Right cardiac atrium (tissue), 5 donors: ENCODE measurements around the gene SLC36A4. TPM values are rescaled to one million over a fixed set of nuclear protein-coding genes. Genes with fewer than 3 reads are reported as not detected.

Experiments
- ATAC-seq, 2 donors: fragments of 200-7000 bp; cut with Tn5 transposase; one replicate each; pipeline versions ENCODE4 v1.8.0 to v1.9.1; 2020; ENCODE audit warnings: moderate library complexity in 2 of 2, mild to moderate bottlenecking in 1 of 2
- DNase-seq, 3 donors: peaks; one replicate each; pipeline ENCODE4 v3.0.0-alpha.2; 2020
- H3K27ac ChIP-seq: one replicate; pipeline ENCODE4 v1.5.1; 2013; ENCODE audit warnings: mild to moderate bottlenecking, low read length, control low read depth, moderate library complexity
- H3K27me3 ChIP-seq: one replicate; pipeline ENCODE4 v1.6.1; 2013; ENCODE audit not compliant: control insufficient read depth, insufficient read depth
- H3K4me1 ChIP-seq: one replicate; pipeline ENCODE4 v1.6.1; 2013; ENCODE audit warnings: low read length; ENCODE audit not compliant: control insufficient read depth, insufficient read depth
- H3K4me3 ChIP-seq: one replicate; pipeline ENCODE4 v1.5.1; 2013; ENCODE audit warnings: low read length, control low read depth
- H3K9me3 ChIP-seq: one replicate; pipeline ENCODE4 v1.6.1; 2013; ENCODE audit warnings: low read length; ENCODE audit not compliant: control insufficient read depth
- WGBS: extraction: QIAGEN DNeasy Blood & Tissue Kit; methylation state at CpG from one replicate; pipeline ENCODE4 v1.1.7; 2013; 5-methylcytosine and 5-hydroxymethylcytosine counted together
- intact Hi-C, 4 donors: fragments of 100-400 bp; cut with DNase I; formaldehyde crosslinking; loops; one replicate each; pipeline versions ENCODE4 v1.11.0 to v1.14.0; 2022 to 2023
- polyA plus RNA-seq: library from polyadenylated mRNA; stranded (reverse); fragments of 200-250 nt; gene quantifications from one replicate; pipeline ENCODE4 v1.2.3, GENCODE V29; 2013
- total RNA-seq, 4 donors: library from RNA; stranded (reverse); fragmentation: NEBNext Ultra II Directional; extraction: Animal tissue kit (Norgen Biotek cat#: 25700); gene quantifications; one replicate each; pipeline ENCODE4 v1.2.1, GENCODE V29; 2021
- donor health status: healthy with polysubstance abuse.
- donor health status: DM: no; HTN: yes; CAD: no.
- donor health status: DM: no; HTN: no; CAD: no.
- donor health status: DM: no; HTN: yes; CAD: no; lungs with severe emphysema.
- donor health status: DM: yes; HTN: yes; CAD: no.

SLC36A4 gene
- total and polyA plus RNA-seq, 5 donors, result 6.5 to 15.1 (median 11.8) TPM

DNA sequence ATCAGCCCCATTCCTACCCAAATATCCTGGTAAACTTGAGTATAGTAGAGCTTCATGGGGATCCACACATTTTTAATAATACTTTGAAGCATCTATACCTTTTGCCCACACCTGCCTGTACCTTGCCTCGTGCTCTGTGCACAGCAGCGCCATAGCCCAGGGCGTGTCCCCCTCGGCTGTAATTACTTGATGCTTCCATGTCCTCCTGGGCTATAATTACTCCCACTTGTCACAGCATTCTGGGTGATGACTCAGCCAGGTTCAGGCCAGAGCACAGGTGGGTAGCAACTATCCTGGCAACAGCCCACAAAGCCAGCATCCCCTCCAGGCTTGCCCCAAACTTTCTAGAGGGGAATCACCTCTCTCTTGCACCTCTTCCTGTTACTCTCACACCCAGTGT lies 23.7 kb upstream of the SLC36A4 start:
- DNase-seq (no peak), ATAC-seq (no peak)
- intact Hi-C loops, result loop anchor here in 1 of 4 donors (10.0 kb wide), 1 partner anchor 277 kb away; no protein-coding TSS in a partner anchor
- WGBS, result 78% methylated on average over 4 of the region's 4 CpGs
- Histone ChIP-seq H3K27ac (no peak overlapping the region), H3K4me1 (no peaks in the 10 kb centered on the region), H3K9me3 (no peaks in the 10 kb centered on the region), H3K27me3 (no peaks in the 10 kb centered on the region), H3K4me3 (no peak overlapping the region)

DNA sequence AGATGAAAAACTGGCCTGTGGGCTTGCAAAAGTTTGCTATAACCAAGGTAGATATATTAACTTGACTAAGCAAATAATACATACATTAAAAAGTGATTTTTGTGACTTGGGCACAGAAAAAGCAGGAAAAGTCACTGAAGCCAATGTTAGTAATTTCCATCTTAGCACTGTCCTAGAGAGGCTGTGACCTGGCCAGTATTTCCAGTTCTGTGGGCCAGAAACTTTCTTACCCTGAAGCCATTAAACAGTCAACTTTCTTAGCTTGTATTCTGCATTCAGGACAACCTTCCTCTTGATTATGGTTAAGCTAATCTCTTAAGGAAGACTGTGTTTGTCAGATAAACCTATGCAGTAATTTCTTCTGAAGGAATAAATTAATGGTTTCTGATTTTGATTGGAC lies 22.3 kb upstream of the SLC36A4 start:
- intact Hi-C loops, result loop anchor here in 1 of 4 donors (10.0 kb wide), 1 partner anchor 275 kb away; no protein-coding TSS in a partner anchor
- no peak for DNase-seq
- H3K4me1 ChIP-seq, result no peaks in the 10 kb centered on the region

DNA sequence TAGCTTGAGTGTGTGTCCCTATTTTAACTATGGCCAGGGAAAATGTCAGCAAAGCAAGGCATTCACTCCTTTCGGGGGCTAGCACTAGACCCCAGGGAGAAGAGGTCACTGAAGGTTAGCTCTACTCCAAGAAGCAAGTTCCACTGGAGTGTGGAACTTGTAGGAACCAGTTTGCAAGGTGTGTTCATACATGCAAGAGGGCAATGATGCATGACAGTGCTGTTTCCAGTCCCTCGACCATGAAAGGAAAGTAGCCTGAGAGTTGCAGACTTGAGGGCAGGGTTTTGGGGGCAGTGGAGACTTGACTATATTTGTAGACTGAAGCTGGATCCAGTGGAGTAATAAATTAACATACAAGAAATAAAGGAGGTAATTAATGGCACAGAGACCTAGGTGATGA lies 21.6 kb upstream of the SLC36A4 start:
- Histone ChIP-seq H3K4me3 (no peak overlapping the region), H3K27ac (no peak overlapping the region), H3K27me3 (no peaks in the 10 kb centered on the region), H3K9me3 (no peaks in the 10 kb centered on the region), H3K4me1 (no peaks in the 10 kb centered on the region)
- DNase-seq (no peak), ATAC-seq (no peak)
- WGBS, result 78% methylated on average over 2 of the region's 2 CpGs
- intact Hi-C loops, result no loop called here

More for the DNA sequence above, 22.3 kb upstream of the SLC36A4 start:
- no peak overlapping the region for H3K27ac ChIP-seq
- no peak overlapping the region for H3K4me3 ChIP-seq
- no peaks in the 10 kb centered on the region for H3K27me3 ChIP-seq
- ATAC-seq, result no peak
- H3K9me3 ChIP-seq, result no peaks in the 10 kb centered on the region

DNA sequence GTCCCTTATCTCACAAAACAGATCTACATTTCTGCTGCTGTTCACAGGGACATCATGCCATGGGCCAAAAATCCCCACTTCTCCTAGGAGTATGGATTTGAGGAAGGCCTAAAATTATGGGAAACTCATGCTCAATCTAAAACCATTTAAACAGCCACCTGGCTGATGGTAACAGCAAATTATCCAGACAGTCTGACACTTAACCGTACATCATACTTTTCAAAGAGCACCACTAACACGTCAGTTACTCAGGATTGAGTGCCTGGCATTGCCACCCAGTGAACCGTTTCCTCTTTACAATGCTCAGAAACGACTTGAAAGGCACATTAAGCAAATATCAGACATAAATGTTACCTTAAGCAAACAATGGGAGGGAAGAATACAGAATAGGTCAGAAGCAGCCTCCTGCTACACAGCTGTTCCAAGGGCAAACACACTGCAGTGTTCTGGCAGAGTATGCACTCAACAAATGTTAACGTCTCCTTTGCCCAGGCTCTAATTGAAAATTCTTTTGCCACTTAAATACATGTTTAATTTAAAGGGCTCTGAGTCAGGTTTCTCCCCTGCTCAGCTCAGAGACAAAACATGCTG lies 18.8 kb upstream of the SLC36A4 start:
- Histone ChIP-seq H3K4me3 (no peak overlapping the region), H3K4me1 (no peaks in the 10 kb centered on the region), H3K27me3 (no peaks in the 10 kb centered on the region), H3K9me3 (no peaks in the 10 kb centered on the region), H3K27ac (no peak overlapping the region)
- ATAC-seq, result no peak
- 63% methylated on average over 5 of the region's 5 CpGs for WGBS
- DNase-seq, result no peak
- intact Hi-C loops, result no loop called here

DNA sequence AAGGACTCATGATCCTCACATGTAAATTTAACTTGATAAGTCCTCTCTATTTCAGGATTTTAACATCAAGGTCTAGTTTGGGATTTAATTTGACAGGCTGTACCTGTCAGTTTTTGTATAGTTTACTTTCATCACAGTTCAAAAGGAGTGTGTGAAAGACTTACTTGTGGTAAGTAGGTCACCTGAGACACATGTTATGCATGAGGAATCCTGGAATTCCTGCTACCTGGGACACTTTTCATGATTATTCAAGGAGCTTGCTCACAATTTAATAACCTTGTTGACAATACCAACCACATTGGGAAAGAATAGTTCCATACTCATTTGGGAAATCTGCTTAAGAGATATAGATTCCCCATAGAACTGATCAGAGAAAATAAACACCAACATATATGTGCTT lies 15.8 kb upstream of the SLC36A4 start:
- Histone ChIP-seq H3K9me3 (peaks cover 2% of the 10 kb centered on the region), H3K27me3 (no peaks in the 10 kb centered on the region), H3K4me3 (no peak overlapping the region), H3K27ac (no peak overlapping the region), H3K4me1 (no peaks in the 10 kb centered on the region)
- intact Hi-C loops, result no loop called here
- no peak for ATAC-seq
- DNase-seq, result no peak

DNA sequence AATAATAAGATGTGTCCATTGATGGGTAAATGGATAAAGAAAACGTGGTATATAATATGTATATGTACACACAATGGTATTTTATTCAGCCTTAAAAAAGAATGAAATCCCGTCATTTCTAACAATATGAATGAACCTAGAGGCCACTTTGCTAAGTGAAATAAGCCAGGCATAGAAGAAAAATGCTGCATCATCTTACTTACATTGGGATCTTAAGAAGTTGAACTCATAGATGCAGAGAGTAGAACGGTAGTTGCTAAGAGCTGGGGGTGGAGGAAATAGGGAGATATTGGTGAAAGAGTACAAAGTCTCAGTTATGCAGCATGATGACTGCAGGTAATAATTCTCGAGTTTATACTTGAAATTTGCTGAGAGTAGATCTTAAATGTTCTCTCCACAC lies 14.3 kb upstream of the SLC36A4 start:
- WGBS, result 63% methylated on average over 4 of the region's 4 CpGs
- DNase-seq (no peak), ATAC-seq (no peak)
- Histone ChIP-seq H3K4me1 (no peaks in the 10 kb centered on the region), H3K4me3 (no peak overlapping the region), H3K9me3 (peaks cover 4% of the 10 kb centered on the region), H3K27ac (no peak overlapping the region), H3K27me3 (no peaks in the 10 kb centered on the region)
- intact Hi-C loops, result no loop called here

DNA sequence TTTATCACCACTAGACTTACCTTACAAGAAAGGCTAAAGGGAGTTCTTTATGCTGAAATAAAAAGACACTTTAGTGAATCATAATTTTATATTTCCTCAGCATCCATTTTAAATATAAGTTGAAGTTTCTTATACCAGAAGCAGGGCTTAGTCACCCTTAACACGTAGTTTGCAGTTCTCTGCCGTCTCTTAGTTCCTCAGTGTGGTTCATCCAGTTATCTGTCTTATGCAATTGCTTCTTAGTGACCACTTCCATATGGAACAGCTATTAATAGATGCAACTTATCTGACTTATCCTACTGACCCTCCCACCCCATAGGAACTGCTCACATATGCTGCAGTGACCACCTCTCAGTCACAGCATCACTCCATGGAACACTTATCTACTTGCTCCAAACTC lies 11.7 kb upstream of the SLC36A4 start:
- no peak overlapping the region for H3K27ac ChIP-seq
- 41% methylated on average over 2 of the region's 2 CpGs for WGBS

DNA sequence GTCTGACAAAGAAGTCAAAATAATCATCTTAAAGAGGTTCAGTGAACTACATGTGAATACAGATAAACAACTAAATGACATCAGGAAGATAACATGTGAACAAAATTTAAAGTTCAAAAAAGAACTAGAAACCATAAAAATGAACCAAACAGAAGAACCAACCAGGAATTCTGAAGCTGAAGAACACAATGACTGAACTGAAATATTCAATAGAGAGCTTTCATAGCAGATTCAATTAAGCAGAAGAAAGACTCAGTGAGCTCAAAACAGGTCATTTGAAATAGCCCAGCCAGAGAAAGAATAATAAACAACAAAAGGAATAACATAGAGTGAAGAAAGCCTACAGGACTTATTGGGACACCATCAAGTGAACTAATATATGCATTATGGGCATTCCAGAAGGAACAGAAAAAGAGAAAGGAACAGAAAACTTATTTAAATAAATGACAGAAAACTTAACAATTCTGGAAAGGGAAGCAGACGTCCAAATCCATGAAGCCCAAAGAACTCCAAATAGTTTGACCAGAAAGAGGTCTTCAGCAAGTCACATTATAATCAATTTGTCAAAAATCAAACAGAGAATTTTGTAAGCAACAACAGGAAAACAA lies 11.0 kb upstream of the SLC36A4 start:
- Histone ChIP-seq H3K4me1 (no peaks in the 10 kb centered on the region), H3K9me3 (peaks cover 4% of the 10 kb centered on the region), H3K27ac (no peak overlapping the region), H3K4me3 (no peak overlapping the region), H3K27me3 (no peaks in the 10 kb centered on the region)
- ATAC-seq (no peak), DNase-seq (no peak)
- WGBS, result 78% methylated on average over 1 of the region's 1 CpG
- intact Hi-C loops, result loop anchor here in 1 of 4 donors (10.0 kb wide), 1 partner anchor 54 kb away; no protein-coding TSS in a partner anchor

More for the DNA sequence above, 11.7 kb upstream of the SLC36A4 start:
- intact Hi-C loops, result loop anchor here in 1 of 4 donors (10.0 kb wide), 1 partner anchor 55 kb away; no protein-coding TSS in a partner anchor
- no peak for ATAC-seq
- Histone ChIP-seq H3K9me3 (peaks cover 4% of the 10 kb centered on the region), H3K4me1 (no peaks in the 10 kb centered on the region), H3K4me3 (no peak overlapping the region), H3K27me3 (no peaks in the 10 kb centered on the region)
- no peak for DNase-seq

DNA sequence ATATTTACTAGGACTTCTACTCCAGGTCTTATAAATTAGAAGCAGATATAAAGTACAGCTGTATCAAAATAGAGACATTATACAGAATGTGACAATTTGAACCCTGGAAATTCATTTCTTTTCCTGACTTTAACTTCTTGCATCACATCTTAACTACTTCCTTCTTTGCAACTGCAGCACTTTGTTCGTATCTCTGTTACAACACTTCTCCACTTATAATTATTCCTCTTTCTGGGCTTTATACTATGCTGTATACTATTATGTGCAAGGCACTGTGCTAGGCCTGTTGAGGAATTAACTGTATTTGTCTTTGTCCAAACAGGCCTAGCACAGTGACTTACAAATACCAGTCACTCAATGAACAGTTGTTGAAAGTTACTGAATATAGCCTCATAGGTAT lies 1.8 kb upstream of the SLC36A4 start:
- Histone ChIP-seq H3K27me3 (no peaks in the 10 kb centered on the region), H3K4me1 (peaks cover 2% of the 10 kb centered on the region), H3K27ac (no peak overlapping the region), H3K9me3 (no peaks in the 10 kb centered on the region), H3K4me3 (no peak overlapping the region)
- DNase-seq, result no peak
- intact Hi-C loops, result loop anchor here in 1 of 4 donors (10.0 kb wide), 1 partner anchor 45 kb away; no protein-coding TSS in a partner anchor
- ATAC-seq, result no peak
- 84% methylated on average over 1 of the region's 1 CpG for WGBS

DNA sequence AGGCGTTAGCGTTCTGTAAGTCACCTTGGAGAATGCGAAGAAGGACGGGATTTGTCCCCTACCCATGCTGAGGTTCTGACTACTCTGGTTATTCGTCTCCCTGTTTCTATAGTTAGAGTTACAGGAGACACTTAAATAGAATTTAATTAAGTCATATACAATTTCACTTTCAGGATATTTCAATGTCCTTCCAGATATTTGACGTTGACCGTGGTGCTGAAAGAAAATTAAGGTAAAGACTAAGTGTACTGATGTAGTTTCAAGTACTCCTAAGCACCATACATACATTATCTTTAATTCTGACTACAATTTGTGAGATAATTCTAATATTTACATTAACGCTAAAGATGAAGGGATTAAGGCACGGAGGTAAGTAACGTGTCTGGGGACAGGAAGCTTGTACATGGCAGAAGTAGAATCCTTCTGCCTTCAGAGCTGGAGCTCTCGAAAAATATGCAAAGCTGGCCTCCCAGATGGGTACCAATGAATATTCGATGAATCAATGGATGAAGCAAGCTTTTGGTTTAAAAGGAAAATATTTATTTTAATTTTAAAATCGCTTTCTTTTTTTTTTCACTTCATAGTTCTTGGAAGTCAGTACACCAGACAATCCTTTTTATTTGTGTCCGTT lies 539 bp upstream of the SLC36A4 start:
- intact Hi-C loops, result no loop called here

DNA sequence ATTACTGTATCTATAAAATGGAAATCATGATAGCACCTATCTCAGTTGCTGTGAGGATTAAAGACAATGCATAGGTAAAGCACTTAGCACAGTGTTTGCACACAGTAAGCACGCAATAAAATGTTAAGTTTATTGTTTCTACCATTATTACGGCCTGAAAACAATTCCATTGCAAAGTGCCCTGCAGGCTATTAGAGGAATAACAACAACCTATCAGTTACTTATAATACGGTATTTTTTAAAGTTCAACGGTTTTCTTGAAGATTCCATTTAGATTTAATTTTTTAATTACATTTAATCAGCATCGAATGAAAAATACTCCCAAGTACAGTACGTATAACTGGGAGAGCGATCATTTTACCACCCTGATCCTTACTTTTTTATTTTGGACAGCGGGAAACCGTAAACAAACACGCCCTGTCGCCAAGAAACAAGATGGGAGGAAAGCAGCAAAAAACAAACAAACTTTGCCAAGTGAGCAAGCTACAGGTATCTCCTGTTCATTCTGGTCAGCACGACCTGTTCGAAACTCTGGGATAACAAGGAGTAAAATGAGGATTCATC lies 893 bp downstream of the SLC36A4 start:
- H3K4me1 ChIP-seq, result peaks cover 2% of the 10 kb centered on the region
- DNase-seq, result no peak
- H3K9me3 ChIP-seq, result no peaks in the 10 kb centered on the region
- 11% methylated on average over 13 of the region's 13 CpGs for WGBS
- H3K4me3 ChIP-seq, result peak overlapping the region; percentile 69
- intact Hi-C loops, result no loop called here
- peak overlapping the region; percentile 73 for H3K27ac ChIP-seq
- no peaks in the 10 kb centered on the region for H3K27me3 ChIP-seq
- ATAC-seq, result no peak

More for the DNA sequence above, 539 bp upstream of the SLC36A4 start:
- Histone ChIP-seq H3K9me3 (no peaks in the 10 kb centered on the region), H3K4me3 (peak overlapping the region; percentile 69), H3K4me1 (peaks cover 2% of the 10 kb centered on the region), H3K27ac (peak overlapping the region; percentile 93), H3K27me3 (no peaks in the 10 kb centered on the region)
- DNase-seq (no peak), ATAC-seq (no peak)
- 19% methylated on average over 14 of the region's 14 CpGs for WGBS
